Mucosa of descending colon (tissue), 3 donors: ENCODE results near the gene INSC. TPM values are rescaled to one million over a fixed set of nuclear protein-coding genes. Genes with fewer than 3 reads are reported as not detected.

Experiments
- ATAC-seq: fragments of 200-7000 bp; cut with Tn5 transposase; one replicate; pipeline ENCODE4 v1.9.1; 2020; ENCODE audit warnings: mild to moderate bottlenecking, moderate library complexity
- DNase-seq, 3 donors: peaks; one replicate each; pipeline ENCODE4 v3.0.0-alpha.2; 2020
- H3K36me3 ChIP-seq: fragments of 200-600 bp; one replicate; pipeline ENCODE4 v1.8.0; 2021; ENCODE audit warnings: low read depth, mild to moderate bottlenecking
- H3K4me1 ChIP-seq: fragments of 200-600 bp; one replicate; pipeline ENCODE4 v1.8.0; 2021; ENCODE audit warnings: low read depth, mild to moderate bottlenecking
- H3K4me3 ChIP-seq: fragments of 200-600 bp; one replicate; pipeline ENCODE4 v1.8.0; 2021; ENCODE audit warnings: mild to moderate bottlenecking
- H3K9me3 ChIP-seq: fragments of 200-600 bp; one replicate; pipeline ENCODE4 v1.8.0; 2021; ENCODE audit warnings: mild to moderate bottlenecking
- CTCF ChIP-seq: fragments of 200-600 bp; IDR thresholded peaks from one replicate; pipeline ENCODE4 v1.8.0; 2022; ENCODE audit warnings: antibody characterized with exemption, mild to moderate bottlenecking
- intact Hi-C, 2 donors: fragments of 100-400 bp; cut with DNase I in 1 of 2; cut with micrococcal nuclease in 1 of 2; formaldehyde crosslinking; loops; one replicate each; pipeline versions ENCODE4 v1.11.0 to v1.11.1; 2022; cut with DNase I, micrococcal nuclease
- total RNA-seq, 3 donors: library from RNA; stranded (reverse); fragmentation: NEBNext Ultra II Directional in 2 of 3; extraction: Animal tissue kit (Norgen Biotek cat#: 25700) in 2 of 3; gene quantifications; one replicate each; pipeline versions ENCODE4 v1.2.1 to v1.2.4, GENCODE V29; 2021 to 2023
- donor health status: DM: no; HTN: no; CAD: no; lungs with moderate emphysema.
- donor health status: DM: no; HTN: no; CAD: no.
- donor health status: DM: no; HTN: yes; CAD: no.

The INSC gene
- total RNA-seq, 3 donors from 2014 or later, result 1.4 to 4.2 (median 2.6) TPM

DNA sequence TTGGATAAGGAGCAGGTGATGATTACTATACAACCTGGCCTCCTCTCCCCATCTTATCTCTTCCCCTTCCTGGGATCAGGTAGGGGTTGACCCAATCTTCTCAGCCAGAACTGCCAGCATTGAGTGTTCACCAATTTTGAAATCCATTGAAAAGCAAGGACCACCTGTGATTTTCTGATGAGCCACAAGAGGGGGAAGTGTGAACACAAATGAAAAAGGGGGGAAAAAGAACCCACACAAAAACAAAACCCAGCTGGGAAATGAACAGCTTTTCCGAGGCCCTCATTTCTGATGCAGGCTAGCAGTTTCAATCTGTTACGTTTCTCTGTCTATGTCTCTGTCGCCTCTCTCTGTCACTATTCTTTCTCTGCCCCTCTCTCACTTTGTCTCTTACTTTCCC lies 161.9 kb downstream of the INSC start:
- TF ChIP-seq CTCF, result no peak
- ATAC-seq (no peak), DNase-seq (no peak)
- no peak overlapping the region for H3K4me3 ChIP-seq
- no peaks in the 10 kb centered on the region for H3K4me1 ChIP-seq
- H3K36me3 ChIP-seq, result no peaks in the 10 kb centered on the region
- no peaks in the 10 kb centered on the region for H3K9me3 ChIP-seq
- intact Hi-C loops, result no loop called here

- intact Hi-C loops, result no loop called here
- no peak for TF ChIP-seq CTCF
- no peak for DNase-seq
- Histone ChIP-seq H3K36me3 (no peaks in the 10 kb centered on the region), H3K4me1 (no peaks in the 10 kb centered on the region), H3K9me3 (no peaks in the 10 kb centered on the region), H3K4me3 (no peak overlapping the region)
- ATAC-seq, result no peak
Measured at GRCh38 chr11:15278128-15278527, 163.4 kb downstream of the INSC start.

DNA sequence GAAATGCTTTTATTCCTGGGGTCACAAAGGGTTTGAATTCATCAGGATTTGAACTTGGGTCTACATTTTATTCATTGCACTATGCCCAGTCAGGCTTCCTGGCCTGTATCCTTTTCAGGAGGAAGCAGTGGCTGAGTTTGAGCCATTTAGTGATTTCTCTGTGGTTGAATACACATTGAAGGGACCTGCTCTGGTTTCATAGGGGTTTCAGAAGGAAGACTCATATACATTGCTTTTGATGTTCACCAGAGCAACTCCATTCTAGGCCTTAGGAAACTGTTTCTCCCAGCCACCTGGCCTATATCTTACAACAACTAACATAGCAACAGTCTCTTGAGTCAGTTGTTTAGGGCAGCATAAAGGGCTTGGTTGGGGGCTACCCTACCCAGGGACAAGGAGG lies 165.7 kb downstream of the INSC start:
- H3K4me3 ChIP-seq, result no peak overlapping the region
- H3K36me3 ChIP-seq, result no peaks in the 10 kb centered on the region
- no peak for DNase-seq
- intact Hi-C loops, result no loop called here
- no peaks in the 10 kb centered on the region for H3K4me1 ChIP-seq
- no peaks in the 10 kb centered on the region for H3K9me3 ChIP-seq
- TF ChIP-seq CTCF, result no peak
- no peak for ATAC-seq

GRCh38 chr11:15282754-15283153 lies 168.0 kb downstream of the INSC start:
- no peaks in the 10 kb centered on the region for H3K36me3 ChIP-seq
- H3K9me3 ChIP-seq, result no peaks in the 10 kb centered on the region
- H3K4me1 ChIP-seq, result no peaks in the 10 kb centered on the region
- intact Hi-C loops, result no loop called here
- TF ChIP-seq CTCF, result no peak
- no peak for ATAC-seq
- H3K4me3 ChIP-seq, result no peak overlapping the region
- DNase-seq, result no peak

- Histone ChIP-seq H3K4me1 (no peaks in the 10 kb centered on the region), H3K4me3 (no peak overlapping the region), H3K9me3 (no peaks in the 10 kb centered on the region), H3K36me3 (no peaks in the 10 kb centered on the region)
- intact Hi-C loops, result no loop called here
- no peak for DNase-seq
- peak; percentile 22 for ATAC-seq
- TF ChIP-seq CTCF, result no peak
Measured at GRCh38 chr11:15286465-15286864, 171.7 kb downstream of the INSC start.

GRCh38 chr11:15288863-15289262 lies 174.1 kb downstream of the INSC start:
- Histone ChIP-seq H3K4me3 (no peak overlapping the region), H3K36me3 (no peaks in the 10 kb centered on the region), H3K9me3 (no peaks in the 10 kb centered on the region), H3K4me1 (no peaks in the 10 kb centered on the region)
- ATAC-seq (no peak), DNase-seq (no peak)
- TF ChIP-seq CTCF, result no peak
- intact Hi-C loops, result no loop called here
